ENCODE measurements around the gene SLC2A1. TPM values are rescaled to one million over a fixed set of nuclear protein-coding genes. Genes with fewer than 3 reads are reported as not detected.

Gene SLC2A1
- total and polyA plus RNA-seq, 2 of the 13 experiments (the other 11 are each of a cell fraction or from before 2014, with no cell fraction given): 125 to 423 TPM

DNA sequence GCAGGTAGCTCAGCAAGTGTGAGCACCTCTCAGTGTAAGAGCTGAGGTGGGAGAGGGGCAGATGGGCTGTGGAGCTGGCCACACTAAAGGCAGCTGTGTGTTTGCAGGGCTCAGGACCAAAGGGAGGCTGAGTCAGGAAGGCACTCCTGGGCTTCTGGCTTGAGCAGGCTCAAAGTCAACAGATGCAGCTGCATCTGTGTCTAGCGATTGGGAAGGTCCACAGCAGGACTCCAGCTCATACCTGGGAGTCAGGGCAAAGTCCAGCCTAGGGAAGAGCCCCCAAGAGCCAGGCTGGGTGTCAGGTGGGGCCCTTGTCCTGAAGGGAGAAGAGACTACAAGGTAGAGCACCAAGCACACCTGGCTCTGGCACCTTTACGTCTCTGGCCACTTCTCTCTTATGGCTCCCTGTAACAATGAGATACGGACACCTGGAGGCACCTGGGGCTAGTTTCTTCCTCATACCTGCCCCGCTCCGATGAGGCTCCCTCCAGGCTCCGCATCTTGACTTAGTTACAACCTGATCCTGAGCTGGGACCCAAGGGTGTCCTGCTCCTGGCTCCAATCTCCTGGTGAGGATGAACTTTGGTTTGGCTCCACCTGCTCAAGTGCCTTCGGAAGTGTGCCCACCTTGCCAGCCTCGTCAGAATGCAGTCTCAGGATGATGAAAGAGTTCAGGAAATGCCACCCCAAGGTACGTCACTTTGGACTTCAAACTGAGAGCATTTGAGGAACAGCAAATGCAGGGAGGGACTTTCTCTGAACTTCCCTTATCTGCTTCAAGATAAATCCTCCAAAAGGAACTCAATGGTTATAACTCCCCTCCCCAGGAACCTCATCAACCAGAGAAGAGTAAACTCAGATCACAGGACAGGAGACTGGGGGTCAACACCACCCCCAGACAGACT lies 21.5 kb upstream of the SLC2A1 start (continued):
- TF ChIP-seq, protein P1, sequence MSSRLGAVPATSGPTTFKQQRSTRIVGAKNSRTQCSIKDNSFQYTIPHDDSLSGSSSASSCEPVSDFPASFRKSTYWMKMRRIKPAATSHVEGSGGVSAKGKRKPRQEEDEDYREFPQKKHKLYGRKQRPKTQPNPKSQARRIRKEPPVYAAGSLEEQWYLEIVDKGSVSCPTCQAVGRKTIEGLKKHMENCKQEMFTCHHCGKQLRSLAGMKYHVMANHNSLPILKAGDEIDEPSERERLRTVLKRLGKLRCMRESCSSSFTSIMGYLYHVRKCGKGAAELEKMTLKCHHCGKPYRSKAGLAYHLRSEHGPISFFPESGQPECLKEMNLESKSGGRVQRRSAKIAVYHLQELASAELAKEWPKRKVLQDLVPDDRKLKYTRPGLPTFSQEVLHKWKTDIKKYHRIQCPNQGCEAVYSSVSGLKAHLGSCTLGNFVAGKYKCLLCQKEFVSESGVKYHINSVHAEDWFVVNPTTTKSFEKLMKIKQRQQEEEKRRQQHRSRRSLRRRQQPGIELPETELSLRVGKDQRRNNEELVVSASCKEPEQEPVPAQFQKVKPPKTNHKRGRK (CRISPR knock-in tag; IDR thresholded peaks at IDR 0.05): no peak
- TF ChIP-seq TFDP1 (CRISPR knock-in tag; IDR thresholded peaks at IDR 0.05; ENCODE audit: borderline replicate concordance) (no peak), SATB2 (CRISPR knock-in tag; IDR thresholded peaks at IDR 0.05) (no peak), HNRNPLL (IDR thresholded peaks at IDR 0.05; ENCODE audit: low read depth, low read length, poor library complexity, severe bottlenecking) (no peak), ZNF720 (CRISPR knock-in tag; IDR thresholded peaks at IDR 0.05) (no peak), ZNF264 (CRISPR knock-in tag; IDR thresholded peaks at IDR 0.05) (no peak), HNRNPH1 (optimal IDR thresholded peaks at IDR 0.05; ENCODE audit: low read depth, low read length) (no peak), IKZF1 (IDR thresholded peaks at IDR 0.05) (no peak), ZFP36L2 (CRISPR knock-in tag; IDR thresholded peaks at IDR 0.05) (no peak), ZMAT3 (CRISPR knock-in tag; conservative IDR thresholded peaks at IDR 0.05) (no peak), ZNF484 (CRISPR knock-in tag; IDR thresholded peaks at IDR 0.05; ENCODE audit: borderline replicate concordance, low read depth) (no peak), PHF20 (CRISPR knock-in tag; IDR thresholded peaks at IDR 0.05) (no peak), JDP2 (CRISPR knock-in tag; IDR thresholded peaks at IDR 0.05; ENCODE audit: borderline replicate concordance) (no peak), YY1 (IDR thresholded peaks at IDR 0.05; ENCODE audit: insufficient read depth, insufficient replicate concordance, low read depth, low read length) (no peak), KDM3A (CRISPR knock-in tag; IDR thresholded peaks at IDR 0.05; ENCODE audit: low read depth) (no peak), MZF1 (CRISPR knock-in tag; IDR thresholded peaks at IDR 0.05; ENCODE audit: borderline replicate concordance) (no peak), SIX1 (CRISPR knock-in tag; IDR thresholded peaks at IDR 0.05; ENCODE audit: borderline replicate concordance) (no peak), TP53 (CRISPR knock-in tag; conservative IDR thresholded peaks at IDR 0.05) (no peak), CREB1 (IDR thresholded peaks at IDR 0.05) (peak; percentile 49), CREB1 (CRISPR knock-in tag; IDR thresholded peaks at IDR 0.05) (peak; percentile 79), ZNF546 (CRISPR knock-in tag; conservative IDR thresholded peaks at IDR 0.05) (no peak), ZNF383 (CRISPR knock-in tag; IDR thresholded peaks at IDR 0.05; ENCODE audit: borderline replicate concordance) (no peak), CTCF (CRISPR knock-in tag; IDR thresholded peaks at IDR 0.05) (no peak), HOXD1 (CRISPR knock-in tag; IDR thresholded peaks at IDR 0.05) (no peak), NCOR1 (IDR thresholded peaks at IDR 0.05; ENCODE audit: borderline replicate concordance, low read length) (no peak)
- TF ChIP-seq, protein P2, sequence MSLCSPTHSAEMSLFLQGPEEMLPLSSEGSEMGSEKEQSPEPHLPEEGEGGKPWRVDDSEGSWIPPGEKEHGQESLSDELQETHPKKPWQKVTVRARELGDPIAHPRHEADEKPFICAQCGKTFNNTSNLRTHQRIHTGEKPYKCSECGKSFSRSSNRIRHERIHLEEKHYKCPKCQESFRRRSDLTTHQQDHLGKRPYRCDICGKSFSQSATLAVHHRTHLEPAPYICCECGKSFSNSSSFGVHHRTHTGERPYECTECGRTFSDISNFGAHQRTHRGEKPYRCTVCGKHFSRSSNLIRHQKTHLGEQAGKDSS (CRISPR knock-in tag; IDR thresholded peaks at IDR 0.05; ENCODE audit: borderline replicate concordance, low read depth): 0 out of 2 replicates have a peak, but pooled peaks have one; percentile 26
